Gastrocnemius medialis (tissue), 4 donors: Measurements from ENCODE around the gene TBCD.

Source experiments
- CTCF ChIP-seq, 5 experiments: fragments of 450-650 bp in 3 of 5; fragments of 200-600 bp in 2 of 5; sonication (generic) in 2 of 5; IDR thresholded peaks in 4 of 5; conservative IDR thresholded peaks in 1 of 5; 1 replicate in 4 of 5; 2 replicates in 1 of 5; pipeline ENCODE4 v1.5.1; 2016 to 2019; ENCODE audit warnings: antibody characterized with exemption in 5 of 5, mild to moderate bottlenecking in 3 of 5, moderate library complexity in 3 of 5
- POLR2A ChIP-seq, 2 donors: fragments of 450-650 bp; IDR thresholded peaks; one replicate each; pipeline ENCODE4 v1.6.1; 2017; ENCODE audit warnings: antibody characterized with exemption in 2 of 2, mild to moderate bottlenecking in 2 of 2, moderate library complexity in 2 of 2

GRCh38 chr17:82835766-82836512 is 84.1 kb downstream of the TBCD start:
- TF ChIP-seq CTCF (IDR thresholded peaks at IDR 0.05 in 4 of 5, conservative IDR thresholded peaks at IDR 0.05 in 1 of 5) (no peak), POLR2A (IDR thresholded peaks at IDR 0.05) (no peak)
